ENCODE data around the gene PREX1. TPM values are rescaled to one million over a fixed set of nuclear protein-coding genes. Genes with fewer than 3 reads are reported as not detected.
A peak's percentile ranks its signal among the peaks of the same experiment; 100 is the strongest.

The PREX1 gene
- polyA plus RNA-seq, 1 of the 3 experiments (the other 2 are of a cell fraction): 5.3 TPM

DNA sequence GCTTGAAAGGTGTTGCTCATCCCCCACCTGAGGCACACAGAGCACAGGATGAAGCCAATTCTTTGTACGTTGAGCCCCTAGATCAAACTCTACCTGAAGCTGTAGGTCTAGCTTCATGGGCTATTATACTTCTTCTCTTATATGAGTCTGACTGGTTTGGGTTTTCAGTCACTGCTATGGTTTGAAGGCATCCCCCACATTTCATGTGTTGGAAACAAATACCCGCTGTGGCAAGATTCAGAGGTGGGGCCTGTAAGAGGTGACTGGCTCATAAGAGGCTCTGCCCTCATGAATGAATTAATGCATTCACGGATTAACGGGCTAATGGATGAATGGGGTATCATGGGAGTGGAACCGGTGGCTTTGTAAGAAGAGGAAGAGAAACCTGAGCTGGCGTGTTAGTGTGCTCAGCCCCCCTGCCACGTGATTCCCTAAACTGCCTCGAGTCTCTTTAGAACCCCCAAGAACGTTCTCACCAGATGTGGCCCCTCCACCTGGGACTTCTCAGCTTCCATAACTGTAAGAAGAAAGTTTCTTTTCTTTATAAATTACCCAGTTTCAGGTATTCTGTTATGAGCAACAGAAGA, 39.2 kb downstream of the PREX1 start:
- Histone ChIP-seq H3K4me2 (0 out of 2 replicates have a peak overlapping the region, but pooled peaks have one; percentile 12), H3K4me1 (ENCODE audit: control insufficient read depth in 1 of 2, insufficient read depth in 2 of 2, low read depth in 1 of 2, low read length in 1 of 2) (peaks cover 3 to 21% of the 10 kb centered on the region in 2 experiments; a peak in 2 of 4 replicates), H3K9me3 (no peaks in the 10 kb centered on the region), H3K9ac (no peak overlapping the region), H3K36me3 (replicated peaks in 1 of 2; ENCODE audit: control insufficient read depth in 1 of 2, insufficient read depth in 2 of 2, low read length in 1 of 2) (no peaks in the 10 kb centered on the region), H2AFZ (ENCODE audit: low read depth) (no peak overlapping the region), H3K4me3 (ENCODE audit: low read depth in 2 of 2, low read length in 1 of 2) (no peak overlapping the region), H4K20me1 (ENCODE audit: insufficient read depth) (no peaks in the 10 kb centered on the region), H3K27me3 (ENCODE audit: insufficient read depth) (no peaks in the 10 kb centered on the region), H3K9me2 (no peaks in the 10 kb centered on the region), H3K79me2 (ENCODE audit: insufficient read depth) (no peaks in the 10 kb centered on the region), H3F3A (replicated peaks; ENCODE audit: insufficient read depth) (no peaks in the 10 kb centered on the region), H3K27ac (ENCODE audit: low read depth in 2 of 2, low read length in 1 of 2) (no peak overlapping the region)
- no peak for DNase-seq
- 92% methylated on average over 9 of the region's 9 CpGs for WGBS (ENCODE audit: low lambda C conversion rate)
- POLR2A ChIA-PET: no interaction called here
- CTCF ChIA-PET: interaction anchor here (1.2 to 2.3 kb wide), 3 partner anchors 116 to 167 kb away, joined by 3 to 16 read pairs (median 6); no protein-coding TSS in a partner anchor
- no peak for TF ChIP-seq FOSL2 (IDR thresholded peaks at IDR 0.05; ENCODE audit: borderline replicate concordance, low read depth)
- TF ChIP-seq MXI1 (IDR thresholded peaks at IDR 0.05; ENCODE audit: low read depth, low read length): no peak
- TF ChIP-seq, protein P1, sequence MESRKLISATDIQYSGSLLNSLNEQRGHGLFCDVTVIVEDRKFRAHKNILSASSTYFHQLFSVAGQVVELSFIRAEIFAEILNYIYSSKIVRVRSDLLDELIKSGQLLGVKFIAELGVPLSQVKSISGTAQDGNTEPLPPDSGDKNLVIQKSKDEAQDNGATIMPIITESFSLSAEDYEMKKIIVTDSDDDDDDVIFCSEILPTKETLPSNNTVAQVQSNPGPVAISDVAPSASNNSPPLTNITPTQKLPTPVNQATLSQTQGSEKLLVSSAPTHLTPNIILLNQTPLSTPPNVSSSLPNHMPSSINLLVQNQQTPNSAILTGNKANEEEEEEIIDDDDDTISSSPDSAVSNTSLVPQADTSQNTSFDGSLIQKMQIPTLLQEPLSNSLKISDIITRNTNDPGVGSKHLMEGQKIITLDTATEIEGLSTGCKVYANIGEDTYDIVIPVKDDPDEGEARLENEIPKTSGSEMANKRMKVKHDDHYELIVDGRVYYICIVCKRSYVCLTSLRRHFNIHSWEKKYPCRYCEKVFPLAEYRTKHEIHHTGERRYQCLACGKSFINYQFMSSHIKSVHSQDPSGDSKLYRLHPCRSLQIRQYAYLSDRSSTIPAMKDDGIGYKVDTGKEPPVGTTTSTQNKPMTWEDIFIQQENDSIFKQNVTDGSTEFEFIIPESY (IDR thresholded peaks at IDR 0.05; ENCODE audit: borderline replicate concordance, low read depth): no peak
- no peak for TF ChIP-seq RXRA (IDR thresholded peaks at IDR 0.05; ENCODE audit: borderline replicate concordance, low read depth)
- TF ChIP-seq JUND (IDR thresholded peaks at IDR 0.05): no peak
- no peak for TF ChIP-seq ELF1 (IDR thresholded peaks at IDR 0.05)
- no peak for TF ChIP-seq FOXJ3 (CRISPR knock-in tag; IDR thresholded peaks at IDR 0.05)
- no peak for TF ChIP-seq TCF12 (IDR thresholded peaks at IDR 0.05)
- TF ChIP-seq, protein P2, sequence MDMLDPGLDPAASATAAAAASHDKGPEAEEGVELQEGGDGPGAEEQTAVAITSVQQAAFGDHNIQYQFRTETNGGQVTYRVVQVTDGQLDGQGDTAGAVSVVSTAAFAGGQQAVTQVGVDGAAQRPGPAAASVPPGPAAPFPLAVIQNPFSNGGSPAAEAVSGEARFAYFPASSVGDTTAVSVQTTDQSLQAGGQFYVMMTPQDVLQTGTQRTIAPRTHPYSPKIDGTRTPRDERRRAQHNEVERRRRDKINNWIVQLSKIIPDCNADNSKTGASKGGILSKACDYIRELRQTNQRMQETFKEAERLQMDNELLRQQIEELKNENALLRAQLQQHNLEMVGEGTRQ (IDR thresholded peaks at IDR 0.05; ENCODE audit: borderline replicate concordance, low read depth, low read length): no peak
- TF ChIP-seq NFIC (IDR thresholded peaks at IDR 0.05; ENCODE audit: borderline replicate concordance): no peak
- no peak for TF ChIP-seq RCOR1 (IDR thresholded peaks at IDR 0.05; ENCODE audit: low read length)
- TF ChIP-seq RFX5 (IDR thresholded peaks at IDR 0.05; ENCODE audit: low read length): no peak
- no peak for TF ChIP-seq SMC3 (IDR thresholded peaks at IDR 0.05; ENCODE audit: low read depth, low read length)
- TF ChIP-seq MEF2A (IDR thresholded peaks at IDR 0.05; ENCODE audit: borderline replicate concordance, low read depth): no peak
- TF ChIP-seq, protein P3, sequence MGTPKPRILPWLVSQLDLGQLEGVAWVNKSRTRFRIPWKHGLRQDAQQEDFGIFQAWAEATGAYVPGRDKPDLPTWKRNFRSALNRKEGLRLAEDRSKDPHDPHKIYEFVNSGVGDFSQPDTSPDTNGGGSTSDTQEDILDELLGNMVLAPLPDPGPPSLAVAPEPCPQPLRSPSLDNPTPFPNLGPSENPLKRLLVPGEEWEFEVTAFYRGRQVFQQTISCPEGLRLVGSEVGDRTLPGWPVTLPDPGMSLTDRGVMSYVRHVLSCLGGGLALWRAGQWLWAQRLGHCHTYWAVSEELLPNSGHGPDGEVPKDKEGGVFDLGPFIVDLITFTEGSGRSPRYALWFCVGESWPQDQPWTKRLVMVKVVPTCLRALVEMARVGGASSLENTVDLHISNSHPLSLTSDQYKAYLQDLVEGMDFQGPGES (IDR thresholded peaks at IDR 0.05; ENCODE audit: low read depth, low read length): no peak
- no peak for TF ChIP-seq EZH2phosphoT487 (IDR thresholded peaks at IDR 0.05; ENCODE audit: borderline replicate concordance, low read depth)
- TF ChIP-seq YY1 (IDR thresholded peaks at IDR 0.05; ENCODE audit: low read depth): no peak
